GM19193 (cell line): Measurements from ENCODE around the gene TMEM141.

Experiments
- POLR2A ChIP-seq: IDR thresholded peaks from 4 replicates; pipeline ENCODE4 v1.6.1; 2011; ENCODE audit not compliant: insufficient read depth, insufficient read length; ENCODE audit errors: extremely low read depth

The TMEM141 gene

GRCh38 chr9:136791516-136792276 lies 552 bp downstream of the TMEM141 start:
- TF ChIP-seq POLR2A, result no peak

GRCh38 chr9:136792321-136793085 lies 1.4 kb downstream of the TMEM141 start:
- TF ChIP-seq POLR2A, result no peak

- no peak for TF ChIP-seq POLR2A
Observed at GRCh38 chr9:136793086-136793946, 2.2 kb downstream of the TMEM141 start.

- no peak for TF ChIP-seq POLR2A
Observed at GRCh38 chr9:136794281-136794999, 3.3 kb downstream of the TMEM141 start.

GRCh38 chr9:136795000-136795348 lies 3.8 kb downstream of the TMEM141 start:
- TF ChIP-seq POLR2A, result no peak

- no peak for TF ChIP-seq POLR2A
Observed at GRCh38 chr9:136796238-136796774, 5.2 kb downstream of the TMEM141 start, which contains the start of gene CCDC183. Gene CCDC183, plus strand, starts transcription at chr9:136796338. Its CDS starts 60 bp downstream, at chr9:136796398.

- TF ChIP-seq POLR2A, result no peak
Observed at GRCh38 chr9:136798708-136799078, 7.5 kb downstream of the TMEM141 start.

- no peak for TF ChIP-seq POLR2A
Observed at GRCh38 chr9:136799079-136799853, 8.1 kb downstream of the TMEM141 start.

- peak; percentile 32 for TF ChIP-seq POLR2A
Observed at GRCh38 chr9:136799854-136800657, 8.9 kb downstream of the TMEM141 start.

GRCh38 chr9:136802321-136802720 lies 11.2 kb downstream of the TMEM141 start:
- TF ChIP-seq POLR2A, result no peak

GRCh38 chr9:136803551-136804508 lies 12.7 kb downstream of the TMEM141 start:
- TF ChIP-seq POLR2A, result no peak
